B cell (primary cell): ENCODE results near the gene SLC13A3. TPM values are rescaled to one million over a fixed set of nuclear protein-coding genes. Genes with fewer than 3 reads are reported as not detected.

Source experiments
- ATAC-seq: fragments of 200-7000 bp; cut with Tn5 transposase; one replicate; pipeline ENCODE4 v1.10.0; 2021; ENCODE audit warnings: low read depth, mild to moderate bottlenecking, moderate number of reproducible peaks, moderate library complexity
- CTCF ChIA-PET: fragments of 350-600 bp; sonication (Branson Sonifier 250); formaldehyde crosslinking; loops from one replicate; lab custom pipeline; 2021; ENCODE audit warnings: antibody characterized with exemption, inconsistent platforms; lab: Charles Lee
- POLR2A ChIA-PET: fragments of 350-600 bp; sonication (Branson Sonifier 250); formaldehyde crosslinking; loops from one replicate; lab custom pipeline; 2021; ENCODE audit warnings: antibody characterized with exemption; lab: Charles Lee
- DNase-seq: peaks from one replicate; pipeline ENCODE4 v3.0.0; 2013
- H2AFZ ChIP-seq: 2 replicates; pipeline ENCODE4 v1.6.1; 2012; ENCODE audit warnings: mild to moderate bottlenecking, low read depth, low read length; ENCODE audit not compliant: insufficient read depth, poor library complexity, severe bottlenecking
- H3K27ac ChIP-seq, 2 donors: 1 replicate in 1 of 2; 2 replicates in 1 of 2; pipeline ENCODE4 v1.5.1; 2012 to 2013; ENCODE audit warnings: low read length in 2 of 2, mild to moderate bottlenecking in 2 of 2, moderate library complexity in 1 of 2
- H3K27me3 ChIP-seq, 4 experiments: fragments of 200-600 bp in 1 of 4; sonication (generic) in 1 of 4; replicated peaks in 1 of 4; 1 replicate in 2 of 4; 2 replicates in 2 of 4; pipeline versions ENCODE4 v1.6.1 to v1.7.0; 2013 to 2016; ENCODE audit warnings: low read length in 3 of 4, mild to moderate bottlenecking in 2 of 4, mixed read lengths in 1 of 4, moderate library complexity in 1 of 4; ENCODE audit not compliant: insufficient read depth in 4 of 4, control insufficient read depth in 3 of 4; ENCODE audit errors: control extremely low read depth in 1 of 4
- H3K36me3 ChIP-seq, 2 experiments: replicated peaks in 1 of 2; 1 replicate in 1 of 2; 2 replicates in 1 of 2; pipeline versions ENCODE4 v1.6.1 to v1.7.1; 2013; ENCODE audit warnings: low read length in 1 of 2; ENCODE audit not compliant: insufficient read depth in 2 of 2, control insufficient read depth in 1 of 2; ENCODE audit errors: control extremely low read depth in 1 of 2, extremely low read depth in 1 of 2
- H3K4me1 ChIP-seq, 2 donors: fragments of 200-600 bp in 1 of 2; sonication (generic) in 1 of 2; 1 replicate in 1 of 2; 2 replicates in 1 of 2; pipeline versions ENCODE4 v1.5.1 to v1.6.1; 2013 to 2017; ENCODE audit warnings: low read length in 2 of 2; ENCODE audit not compliant: control insufficient read depth in 2 of 2, insufficient read depth in 2 of 2
- H3K4me2 ChIP-seq: replicated peaks from 2 replicates; pipeline ENCODE3; 2012; ENCODE audit warnings: mild to moderate bottlenecking, low read depth, low read length; ENCODE audit not compliant: poor library complexity, severe bottlenecking
- H3K4me3 ChIP-seq, 5 experiments: fragments of 200-600 bp in 1 of 5; sonication (generic) in 1 of 5; 1 replicate in 3 of 5; 2 replicates in 2 of 5; pipeline versions ENCODE4 v1.5.1 to v1.7.0; 2011 to 2016; ENCODE audit warnings: low read length in 4 of 5, mild to moderate bottlenecking in 4 of 5, low read depth in 2 of 5, control low read depth in 1 of 5, moderate library complexity in 1 of 5; ENCODE audit not compliant: insufficient read depth in 1 of 5; ENCODE audit errors: control extremely low read depth in 1 of 5, extremely low read depth in 1 of 5
- H3K79me2 ChIP-seq: fragments of 200-600 bp; sonication (generic); one replicate; pipeline ENCODE4 v1.6.0; 2016; ENCODE audit warnings: low read length; ENCODE audit not compliant: control insufficient read depth, insufficient read depth
- H3K9ac ChIP-seq: fragments of 200-600 bp; sonication (generic); 2 replicates; pipeline ENCODE4 v1.6.1; 2017; ENCODE audit warnings: mild to moderate bottlenecking, low read length, moderate library complexity
- H3K9me3 ChIP-seq, 3 donors: one replicate each; pipeline versions ENCODE4 v1.6.1 to v1.7.1; 2013; ENCODE audit warnings: low read length in 2 of 3; ENCODE audit not compliant: control insufficient read depth in 2 of 3, insufficient read depth in 1 of 3; ENCODE audit errors: control extremely low read depth in 1 of 3
- H4K20me1 ChIP-seq: 2 replicates; pipeline ENCODE4 v1.6.0; 2012; ENCODE audit warnings: mild to moderate bottlenecking, low read length; ENCODE audit not compliant: insufficient read depth, control insufficient read depth, poor library complexity, severe bottlenecking
- H3K27ac Mint-ChIP-seq: one replicate; pipeline ENCODE4 v1.8.0; 2021; ENCODE audit warnings: mixed read lengths
- H3K27me3 Mint-ChIP-seq: one replicate; pipeline ENCODE4 v1.8.0; 2021; ENCODE audit warnings: mixed read lengths
- H3K4me1 Mint-ChIP-seq: one replicate; pipeline ENCODE4 v1.8.0; 2021; ENCODE audit warnings: mixed read lengths
- H3K4me3 Mint-ChIP-seq: one replicate; pipeline ENCODE4 v1.8.0; 2021; ENCODE audit warnings: mixed read lengths
- H3K9me3 Mint-ChIP-seq: one replicate; pipeline ENCODE4 v1.8.0; 2022; ENCODE audit warnings: mixed read lengths; ENCODE audit not compliant: insufficient read depth
- EZH2 ChIP-seq: IDR thresholded peaks from 2 replicates; pipeline ENCODE4 v1.6.1; 2012; ENCODE audit warnings: borderline replicate concordance, low read depth, mild to moderate bottlenecking, moderate library complexity, low read length; ENCODE audit not compliant: insufficient read depth, poor library complexity, severe bottlenecking
- WGBS: methylation state at CpG from one replicate; pipeline ENCODE4 v1.1.5; 2013; ENCODE audit warnings: missing lambda C conversion rate; ENCODE audit not compliant: insufficient coverage; 5-methylcytosine and 5-hydroxymethylcytosine counted together
- intact Hi-C: fragments of 100-400 bp; cut with micrococcal nuclease; formaldehyde crosslinking; loops from one replicate; pipeline ENCODE4 v1.10.0; 2022
- polyA plus RNA-seq: library from polyadenylated mRNA; depleted of rRNA; stranded (reverse); fragments of >200 nt; gene quantifications from 2 replicates; pipeline ENCODE4 v1.2.3, GENCODE V29; 2012
- total RNA-seq, 2 donors: library from RNA; stranded (reverse); fragments of 120-200 nt in 1 of 2; gene quantifications; 1 replicate in 1 of 2; 2 replicates in 1 of 2; pipeline versions ENCODE4 v1.2.3 to v1.2.4, GENCODE V29; 2013 to 2022
- TF ChIP-seq, protein P1 (sequence below): fragments of 200-600 bp; IDR thresholded peaks from one replicate; pipeline ENCODE4 v1.8.0; 2022; ENCODE audit warnings: antibody characterized with exemption, mild to moderate bottlenecking

Gene SLC13A3
- total and polyA plus RNA-seq, 2 donors (not counting 1 experiment from before 2014, with no cell fraction given), result 0.09 to 0.20 TPM

DNA sequence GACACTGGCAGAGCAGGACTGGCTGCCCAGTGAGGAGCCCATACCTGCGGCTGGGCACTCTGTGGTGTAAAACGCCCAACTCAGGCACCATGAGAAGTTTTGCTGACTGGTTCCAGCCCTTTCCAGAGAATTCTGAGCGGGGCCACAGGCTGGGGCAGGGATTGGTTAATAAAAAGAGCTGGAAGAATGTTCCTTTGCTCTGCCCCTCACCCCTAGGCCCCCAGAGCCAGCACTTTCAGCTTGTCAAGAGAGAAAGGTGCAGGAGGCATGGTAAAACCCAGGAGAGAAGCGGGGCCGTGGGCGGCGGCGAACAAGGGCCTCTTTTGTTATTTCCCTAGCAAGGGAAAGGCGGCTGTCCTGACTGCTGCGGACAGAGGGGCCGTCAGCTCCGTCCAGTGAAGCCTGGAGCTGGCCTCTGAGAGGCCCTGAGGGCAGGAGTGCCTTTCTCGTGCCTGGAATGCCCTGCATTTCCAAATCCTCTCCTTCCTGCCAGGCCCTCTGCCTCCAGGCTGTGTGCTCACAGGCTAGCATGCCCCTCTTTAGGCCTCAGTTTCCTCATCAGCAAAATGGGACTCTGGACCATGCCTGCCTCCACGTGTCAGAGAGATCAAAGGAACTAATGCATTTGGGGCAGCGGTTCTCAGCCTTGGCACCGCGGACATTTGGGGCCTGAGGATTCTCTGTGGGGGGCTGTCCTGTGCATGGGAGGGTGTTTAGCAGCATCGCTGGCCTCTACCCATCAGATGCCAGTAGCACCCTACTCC, 12.9 kb downstream of the SLC13A3 start:
- H3K27me3 Mint-ChIP-seq, result peaks cover 48% of the 10 kb centered on the region
- Histone ChIP-seq H3K9me3 (no peaks in the 10 kb centered on the region), H3K36me3 (no peaks in the 10 kb centered on the region), H2AFZ (no peak overlapping the region), H3K4me1 (no peaks in the 10 kb centered on the region), H3K79me2 (no peaks in the 10 kb centered on the region), H3K27me3 (peaks cover 0 to 8% (median 3%) of the 10 kb centered on the region in 4 experiments), H3K4me3 (no peak overlapping the region), H3K27ac (no peak overlapping the region), H4K20me1 (no peaks in the 10 kb centered on the region), H3K4me2 (no peak overlapping the region), H3K9ac (no peak overlapping the region)
- no peak overlapping the region for H3K27ac Mint-ChIP-seq
- WGBS, result 86% methylated on average over 14 of the region's 18 CpGs
- no peak overlapping the region for H3K4me3 Mint-ChIP-seq
- H3K4me1 Mint-ChIP-seq, result no peaks in the 10 kb centered on the region
- intact Hi-C loops, result no loop called here
- ChIA-PET POLR2A (no interaction called here), CTCF (no interaction called here)
- TF ChIP-seq, protein P1, sequence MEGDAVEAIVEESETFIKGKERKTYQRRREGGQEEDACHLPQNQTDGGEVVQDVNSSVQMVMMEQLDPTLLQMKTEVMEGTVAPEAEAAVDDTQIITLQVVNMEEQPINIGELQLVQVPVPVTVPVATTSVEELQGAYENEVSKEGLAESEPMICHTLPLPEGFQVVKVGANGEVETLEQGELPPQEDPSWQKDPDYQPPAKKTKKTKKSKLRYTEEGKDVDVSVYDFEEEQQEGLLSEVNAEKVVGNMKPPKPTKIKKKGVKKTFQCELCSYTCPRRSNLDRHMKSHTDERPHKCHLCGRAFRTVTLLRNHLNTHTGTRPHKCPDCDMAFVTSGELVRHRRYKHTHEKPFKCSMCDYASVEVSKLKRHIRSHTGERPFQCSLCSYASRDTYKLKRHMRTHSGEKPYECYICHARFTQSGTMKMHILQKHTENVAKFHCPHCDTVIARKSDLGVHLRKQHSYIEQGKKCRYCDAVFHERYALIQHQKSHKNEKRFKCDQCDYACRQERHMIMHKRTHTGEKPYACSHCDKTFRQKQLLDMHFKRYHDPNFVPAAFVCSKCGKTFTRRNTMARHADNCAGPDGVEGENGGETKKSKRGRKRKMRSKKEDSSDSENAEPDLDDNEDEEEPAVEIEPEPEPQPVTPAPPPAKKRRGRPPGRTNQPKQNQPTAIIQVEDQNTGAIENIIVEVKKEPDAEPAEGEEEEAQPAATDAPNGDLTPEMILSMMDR, result no peak
- no peaks in the 10 kb centered on the region for H3K9me3 Mint-ChIP-seq
- no peak for DNase-seq
- ATAC-seq, result no peak

DNA sequence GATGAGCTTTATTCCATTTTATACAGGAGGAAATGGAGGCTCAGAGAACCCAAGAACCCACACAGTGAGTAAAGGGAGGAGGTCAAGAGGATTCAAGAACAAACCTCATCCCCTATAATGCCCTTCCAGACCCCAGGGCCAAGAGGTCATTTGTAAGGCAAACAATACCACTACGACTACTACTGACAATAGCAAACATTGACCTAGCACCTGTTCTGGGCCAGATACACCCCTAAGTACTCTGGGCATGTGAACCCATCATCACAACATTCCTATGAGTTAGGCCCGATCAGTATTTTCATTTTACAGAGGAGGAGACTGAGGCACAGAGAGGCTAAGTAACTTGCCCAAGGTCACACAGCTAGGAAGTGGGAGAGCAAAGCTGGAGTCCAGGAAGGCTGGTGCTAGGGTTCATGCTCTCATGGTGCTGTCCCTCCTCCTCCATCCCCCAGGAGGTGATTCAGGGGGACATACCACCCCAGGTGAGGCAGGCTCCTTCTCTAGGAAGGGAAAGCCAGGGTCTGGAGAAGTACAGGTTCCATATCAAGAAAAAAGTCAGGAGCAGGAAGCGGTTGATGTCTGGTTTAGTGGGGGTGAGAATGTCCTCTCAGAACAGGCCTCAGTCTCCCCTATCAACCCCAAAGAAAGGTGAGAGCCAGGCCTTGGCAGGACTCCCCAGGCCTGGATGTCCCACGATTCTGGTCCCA, 13.7 kb downstream of the SLC13A3 start:
- Mint-ChIP-seq H3K9me3 (no peaks in the 10 kb centered on the region), H3K27ac (no peak overlapping the region), H3K4me1 (no peaks in the 10 kb centered on the region), H3K4me3 (no peak overlapping the region), H3K27me3 (peaks cover 45% of the 10 kb centered on the region)
- ATAC-seq (no peak), DNase-seq (no peak)
- no peaks in the 10 kb centered on the region for H3K9me3 ChIP-seq
- no peak for TF ChIP-seq EZH2
- TF ChIP-seq, protein P1, result no peak
- no peak overlapping the region for H3K4me3 ChIP-seq
- H3K27ac ChIP-seq, result no peak overlapping the region
- intact Hi-C loops, result no loop called here
- no peaks in the 10 kb centered on the region for H3K4me1 ChIP-seq
- peaks cover 0 to 8% (median 3%) of the 10 kb centered on the region in 4 experiments for H3K27me3 ChIP-seq
- ChIA-PET POLR2A (no interaction called here), CTCF (no interaction called here)
- no peak overlapping the region for H3K9ac ChIP-seq
- 63% methylated on average over 1 of the region's 4 CpGs for WGBS
- H3K79me2 ChIP-seq, result no peaks in the 10 kb centered on the region
- H3K4me2 ChIP-seq, result no peak overlapping the region
- H4K20me1 ChIP-seq, result no peaks in the 10 kb centered on the region
- no peaks in the 10 kb centered on the region for H3K36me3 ChIP-seq
- H2AFZ ChIP-seq, result no peak overlapping the region
